GM23248 (cell line): ENCODE measurements around the gene KRTAP4-8.

ENCODE experiments used
- EZH2 ChIP-seq: fragments of 200-600 bp; sonication (generic); IDR thresholded peaks from 2 replicates; pipeline ENCODE4 v1.6.1; 2018; ENCODE audit warnings: antibody characterized with exemption, mild to moderate bottlenecking; ENCODE audit not compliant: insufficient read depth, poor library complexity, severe bottlenecking
- EZH2phosphoT487 ChIP-seq: fragments of 200-600 bp; sonication (generic); IDR thresholded peaks from 2 replicates; pipeline ENCODE4 v1.6.1; 2018; ENCODE audit warnings: antibody characterized with exemption, moderate library complexity, mild to moderate bottlenecking, low read depth; ENCODE audit not compliant: insufficient read depth

DNA sequence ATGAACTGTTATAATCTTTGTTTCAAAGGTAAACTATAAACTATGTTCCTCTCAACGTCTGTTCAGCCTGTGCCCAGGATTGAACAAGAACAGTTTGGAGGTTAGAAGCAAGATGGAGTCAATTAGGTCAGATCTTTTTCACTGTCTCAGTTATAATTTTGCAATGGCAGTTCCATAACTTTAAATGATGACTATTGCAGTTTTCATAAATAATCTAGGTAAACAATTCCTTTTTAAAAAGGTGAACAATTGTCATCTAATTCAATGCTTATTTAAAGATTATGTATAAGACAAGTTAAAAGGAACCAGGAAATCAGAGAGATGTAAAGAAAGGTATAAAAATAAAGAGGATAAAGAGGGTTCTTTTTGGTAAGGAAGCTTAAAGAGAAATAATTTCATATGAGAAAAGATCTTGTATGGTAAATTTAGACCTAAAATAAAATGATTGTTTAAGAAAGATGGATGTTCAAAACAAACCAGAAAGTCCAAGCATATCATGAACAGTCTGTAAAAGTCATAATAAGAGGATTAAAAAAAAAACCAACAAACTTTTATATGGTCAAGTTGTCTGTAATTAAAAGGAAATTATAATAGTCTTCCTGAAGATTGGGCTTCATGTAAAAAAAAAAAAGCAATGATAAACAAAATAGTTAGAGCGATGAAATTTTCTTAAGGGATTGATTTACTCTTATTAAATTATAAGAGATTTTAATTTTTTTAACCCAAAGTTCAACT lies 13.4 kb upstream of the KRTAP4-8 start:
- no peak for TF ChIP-seq EZH2
- TF ChIP-seq EZH2phosphoT487, result no peak
